H7 (cell line): ENCODE results near the gene CENPE. TPM values are rescaled to one million over a fixed set of nuclear protein-coding genes. Genes with fewer than 3 reads are reported as not detected.

Experiments
- DNase-seq: peaks from one replicate; pipeline ENCODE4 v3.0.0; 2012
- H3K27me3 ChIP-seq: 2 replicates; pipeline ENCODE4 v1.6.0; 2011; ENCODE audit warnings: mild to moderate bottlenecking, low read length; ENCODE audit not compliant: control insufficient read depth, insufficient read depth
- H3K36me3 ChIP-seq: replicated peaks from 2 replicates; pipeline ENCODE4 v1.5.1; 2011; ENCODE audit warnings: low read length; ENCODE audit not compliant: control insufficient read depth, insufficient read depth
- H3K4me3 ChIP-seq: 2 replicates; pipeline ENCODE4 v1.5.1; 2011; ENCODE audit warnings: low read depth, mild to moderate bottlenecking, control low read depth, low read length, moderate library complexity; ENCODE audit not compliant: insufficient read depth
- total RNA-seq: library from RNA; depleted of rRNA; stranded (reverse); fragments of >200 nt; shearing (Covaris generic); gene quantifications from 2 replicates; pipeline ENCODE4 v1.2.3, GENCODE V29; 2014

Gene CENPE
- total RNA-seq, 1 experiment from 2014 or later = 10.6 TPM

- peaks cover 11% of the 10 kb centered on the region for H3K36me3 ChIP-seq
- H3K27me3 ChIP-seq = no peaks in the 10 kb centered on the region
- no peak for DNase-seq
- no peak overlapping the region for H3K4me3 ChIP-seq
Measured at GRCh38 chr4:103162176-103162575, 36.0 kb downstream of the CENPE start.

- DNase-seq = no peak
- H3K4me3 ChIP-seq = no peak overlapping the region
- H3K27me3 ChIP-seq = no peaks in the 10 kb centered on the region
- peaks cover 13% of the 10 kb centered on the region for H3K36me3 ChIP-seq
Measured at GRCh38 chr4:103158760-103159159, 39.4 kb downstream of the CENPE start.

GRCh38 chr4:103156106-103156505 is 42.0 kb downstream of the CENPE start:
- no peak for DNase-seq
- Histone ChIP-seq H3K4me3 (no peak overlapping the region), H3K27me3 (no peaks in the 10 kb centered on the region), H3K36me3 (peaks cover 14% of the 10 kb centered on the region)

- DNase-seq = no peak
- no peaks in the 10 kb centered on the region for H3K27me3 ChIP-seq
- no peak overlapping the region for H3K4me3 ChIP-seq
- H3K36me3 ChIP-seq = peaks cover 13% of the 10 kb centered on the region
Measured at GRCh38 chr4:103152381-103152780, 45.8 kb downstream of the CENPE start.

- DNase-seq = no peak
- Histone ChIP-seq H3K36me3 (peaks cover 13% of the 10 kb centered on the region), H3K4me3 (no peak overlapping the region), H3K27me3 (no peaks in the 10 kb centered on the region)
Measured at GRCh38 chr4:103150677-103151076, 47.5 kb downstream of the CENPE start.

- DNase-seq = no peak
- H3K4me3 ChIP-seq = no peak overlapping the region
- no peaks in the 10 kb centered on the region for H3K27me3 ChIP-seq
- H3K36me3 ChIP-seq = peaks cover 12% of the 10 kb centered on the region
Measured at GRCh38 chr4:103144926-103145325, 53.2 kb downstream of the CENPE start.

- peaks cover 12% of the 10 kb centered on the region for H3K36me3 ChIP-seq
- no peak for DNase-seq
- no peak overlapping the region for H3K4me3 ChIP-seq
- no peaks in the 10 kb centered on the region for H3K27me3 ChIP-seq
Measured at GRCh38 chr4:103137446-103137827, 60.7 kb downstream of the CENPE start.

- peaks cover 14% of the 10 kb centered on the region for H3K36me3 ChIP-seq
- no peak overlapping the region for H3K4me3 ChIP-seq
Measured at GRCh38 chr4:103136671-103137445, 61.3 kb downstream of the CENPE start.

GRCh38 chr4:103129174-103129573 is 69.0 kb downstream of the CENPE start:
- DNase-seq = no peak
- Histone ChIP-seq H3K27me3 (no peaks in the 10 kb centered on the region), H3K36me3 (peaks cover 6% of the 10 kb centered on the region), H3K4me3 (no peak overlapping the region)

More at GRCh38 chr4:103136671-103137445, 61.3 kb downstream of the CENPE start:
- no peak for DNase-seq
- no peaks in the 10 kb centered on the region for H3K27me3 ChIP-seq

GRCh38 chr4:103126126-103126525 is 72.0 kb downstream of the CENPE start:
- H3K36me3 ChIP-seq = peaks cover 6% of the 10 kb centered on the region
- H3K27me3 ChIP-seq = no peaks in the 10 kb centered on the region
- H3K4me3 ChIP-seq = no peak overlapping the region
- DNase-seq = no peak

- Histone ChIP-seq H3K36me3 (peaks cover 8% of the 10 kb centered on the region), H3K4me3 (no peak overlapping the region), H3K27me3 (no peaks in the 10 kb centered on the region)
- DNase-seq = no peak
Measured at GRCh38 chr4:103123114-103123513, 75.0 kb downstream of the CENPE start.

- DNase-seq = no peak
- Histone ChIP-seq H3K36me3 (peaks cover 5% of the 10 kb centered on the region), H3K4me3 (no peak overlapping the region), H3K27me3 (no peaks in the 10 kb centered on the region)
Measured at GRCh38 chr4:103118166-103118565, 80.0 kb downstream of the CENPE start.

GRCh38 chr4:103111598-103111997 is 86.5 kb downstream of the CENPE start:
- Histone ChIP-seq H3K36me3 (peaks cover 4% of the 10 kb centered on the region), H3K27me3 (no peaks in the 10 kb centered on the region), H3K4me3 (no peak overlapping the region)
- no peak for DNase-seq

- Histone ChIP-seq H3K4me3 (no peak overlapping the region), H3K27me3 (no peaks in the 10 kb centered on the region), H3K36me3 (peaks cover 5% of the 10 kb centered on the region)
- DNase-seq = no peak
Measured at GRCh38 chr4:103108542-103108941, 89.6 kb downstream of the CENPE start.

- H3K36me3 ChIP-seq = peaks cover 3% of the 10 kb centered on the region
- no peaks in the 10 kb centered on the region for H3K27me3 ChIP-seq
- H3K4me3 ChIP-seq = no peak overlapping the region
- DNase-seq = no peak
Measured at GRCh38 chr4:103105558-103106356, 92.4 kb downstream of the CENPE start.
